HG03520 (cell line): ENCODE results near the gene USP49.
"Not testable (repeated sequence)": the region's sequence is repeated elsewhere in the genome, so short reads cannot be mapped to it uniquely, and the experiment has no call there.

Experiments
- ATAC-seq: cut with Tn5 transposase; IDR thresholded peaks from one replicate; pipeline ENCODE4 v1.9.1; 2021; ENCODE audit warnings: mild to moderate bottlenecking, moderate library complexity; ENCODE audit not compliant: unreplicated experiment

USP49 gene

GRCh38 chr6:41895300-41896233 lies at the start of gene USP49:
TSS of gene USP49 (minus strand) at chr6:41895375. CDS start at chr6:41806983, 88,392 bp downstream.
- peak; percentile 72 for ATAC-seq

DNA sequence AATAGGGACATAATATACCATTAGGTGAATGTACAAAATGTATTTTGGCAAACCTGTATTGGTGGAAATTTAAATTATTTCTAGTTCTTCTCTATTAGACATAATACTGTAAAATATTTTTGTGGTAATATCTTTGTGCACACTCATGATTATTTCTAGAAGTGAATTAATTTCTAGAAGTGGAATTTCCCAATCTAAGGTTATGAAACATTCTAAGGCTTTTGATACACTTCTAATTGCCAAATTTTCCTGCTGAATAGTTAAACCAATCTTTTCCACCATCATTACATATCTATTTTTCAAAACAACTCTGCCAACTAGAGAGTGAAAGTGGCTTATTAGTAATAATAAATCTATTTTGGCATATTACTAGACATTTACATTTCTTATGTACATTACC lies 48.3 kb upstream of the USP49 start:
- ATAC-seq = no peak

DNA sequence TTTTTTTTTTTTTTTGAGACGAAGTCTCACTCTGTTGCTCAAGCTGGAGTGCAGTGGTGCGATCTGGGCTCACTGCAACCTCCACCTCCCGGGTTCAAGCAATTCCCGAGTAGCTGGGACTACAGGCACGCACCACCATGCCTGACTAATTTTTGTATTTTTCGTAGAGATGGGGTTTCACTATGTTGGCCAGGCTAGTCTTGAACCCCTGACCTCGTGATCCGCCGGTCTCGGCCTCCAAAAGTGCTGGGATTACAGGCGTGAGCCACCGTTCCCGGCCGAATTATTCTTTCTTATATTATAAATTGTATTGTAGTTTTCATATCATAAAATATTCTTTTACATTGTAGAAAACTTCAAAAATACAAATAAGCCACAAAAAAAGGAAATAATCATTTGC lies 47.7 kb upstream of the USP49 start:
- ATAC-seq = not testable (repeated sequence)

DNA sequence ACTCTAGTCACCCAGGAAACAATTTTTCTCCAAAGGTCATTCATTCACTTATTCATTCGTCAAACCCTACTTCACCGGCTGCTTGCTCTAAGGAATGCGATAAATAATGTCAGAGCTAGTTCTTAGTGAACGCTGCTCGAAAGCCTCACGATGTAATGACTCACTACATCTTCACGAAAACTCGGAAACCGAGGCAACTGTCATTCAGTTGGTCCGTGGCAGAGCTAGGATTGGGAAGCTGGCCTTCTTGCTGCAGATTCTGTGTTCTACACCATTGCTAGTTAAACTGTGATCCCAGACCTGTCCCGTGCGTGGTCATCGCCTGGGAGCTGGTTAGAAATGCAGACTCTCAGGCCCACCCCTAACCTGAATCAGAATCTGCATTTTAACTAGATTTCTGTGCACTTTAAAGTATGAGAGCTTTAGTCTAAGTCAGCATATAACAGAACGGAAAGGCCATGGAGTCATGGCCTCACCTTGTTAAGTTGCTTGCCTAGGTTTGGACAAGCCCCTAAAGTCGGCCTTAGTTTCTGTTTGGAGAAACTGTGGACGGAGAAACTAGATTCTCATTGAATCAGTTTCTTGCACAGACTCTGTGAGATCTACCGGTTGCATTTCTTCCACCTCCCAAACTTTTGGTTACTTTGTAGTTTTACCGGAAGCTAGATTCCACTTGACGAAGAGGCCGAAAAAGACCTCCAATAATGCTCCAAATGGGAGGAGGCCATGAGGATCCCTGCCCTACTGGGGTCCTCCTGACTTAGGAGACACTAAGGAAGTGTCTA lies 47.1 kb upstream of the USP49 start:
- ATAC-seq = no peak

DNA sequence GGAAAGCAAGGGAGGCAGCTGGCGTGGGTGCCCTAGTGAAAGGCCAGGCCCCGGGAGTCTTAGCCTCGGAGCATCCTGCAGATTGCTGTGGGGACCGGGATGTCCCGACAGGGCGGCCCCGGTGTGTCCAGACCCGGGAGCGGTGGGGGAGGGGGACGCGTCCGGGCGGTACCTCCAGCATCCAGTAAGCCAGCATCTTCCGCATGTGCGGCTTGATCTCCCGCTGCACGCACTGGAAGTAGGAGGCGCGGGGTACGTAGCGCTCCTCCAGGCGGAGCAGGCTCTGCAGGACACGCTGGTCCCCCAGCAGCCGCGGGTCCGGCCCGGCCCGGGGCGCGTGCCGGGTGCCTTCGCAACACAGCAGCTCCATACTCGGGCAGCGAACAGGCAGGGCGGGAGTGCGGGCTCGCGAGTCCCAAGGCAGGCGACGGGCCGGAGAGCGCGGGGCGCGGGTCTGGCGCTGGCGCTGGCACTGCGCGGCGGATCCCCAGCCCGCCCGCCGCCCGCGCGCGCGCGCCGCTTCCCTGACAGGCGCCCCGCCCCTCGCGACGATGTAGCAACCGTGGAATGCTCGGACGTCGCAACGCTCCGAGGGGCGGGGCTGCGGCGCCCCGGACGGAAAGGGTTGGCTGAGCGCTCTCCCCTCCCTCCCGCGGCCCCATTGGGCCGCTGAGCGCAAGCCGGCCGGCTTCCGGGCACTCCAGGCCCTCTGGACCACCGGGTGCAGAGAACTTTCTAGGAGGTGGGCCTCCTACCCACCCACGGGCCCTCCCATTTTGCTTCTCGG lies 46.3 kb upstream of the USP49 start, which contains the start of gene CCND3:
Gene CCND3, minus strand, starts transcription at position 529 of the 787 bp plus-strand sequence. Its CDS starts 159 bp downstream, at position 370.
- ATAC-seq = peak; percentile 91

- ATAC-seq = no peak
Observed at GRCh38 chr6:41940759-41941279, 45.6 kb upstream of the USP49 start.

DNA sequence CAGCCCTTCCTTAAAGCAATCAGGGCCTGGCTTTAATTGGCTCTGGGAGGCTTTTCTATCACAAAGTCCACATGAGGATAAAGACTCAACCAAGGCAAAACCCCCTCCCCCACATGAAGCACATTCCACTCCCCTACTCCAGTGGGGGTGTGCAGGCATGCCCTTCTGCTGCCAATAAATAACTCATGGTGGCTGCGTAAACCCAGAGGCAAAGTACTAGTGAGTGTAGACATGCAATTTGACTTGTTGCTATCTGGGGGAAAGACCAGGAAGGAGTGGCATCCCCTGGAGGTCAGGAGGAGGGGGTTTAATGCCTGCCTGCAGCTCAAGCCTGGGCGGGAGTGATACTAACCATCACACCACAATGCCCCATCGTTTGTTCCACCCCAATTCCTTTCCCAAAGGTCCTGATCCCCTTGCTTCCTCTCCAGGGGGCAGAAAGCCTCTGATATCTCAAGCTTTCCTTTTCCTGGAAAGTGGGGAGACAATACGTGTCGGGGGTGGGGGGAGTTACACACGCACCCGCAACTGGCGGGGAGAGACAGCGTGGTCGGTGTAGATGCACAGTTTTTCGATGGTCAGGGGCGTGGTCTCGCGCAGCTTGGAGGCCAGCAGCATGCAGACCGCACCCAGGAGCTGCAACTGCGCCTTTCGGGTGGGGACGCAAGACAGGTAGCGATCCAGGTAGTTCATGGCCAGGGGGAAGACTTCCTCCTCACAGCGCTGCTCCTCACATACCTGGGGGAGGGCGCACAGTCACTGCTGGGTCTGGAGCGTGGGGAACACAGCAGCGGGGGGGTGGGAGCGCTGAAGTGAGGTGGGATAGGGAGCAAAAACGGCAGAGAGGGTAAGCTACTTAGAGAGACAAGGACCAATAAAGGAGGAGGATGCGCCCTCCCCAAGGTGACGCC lies 44.9 kb upstream of the USP49 start:
- ATAC-seq = no peak

DNA sequence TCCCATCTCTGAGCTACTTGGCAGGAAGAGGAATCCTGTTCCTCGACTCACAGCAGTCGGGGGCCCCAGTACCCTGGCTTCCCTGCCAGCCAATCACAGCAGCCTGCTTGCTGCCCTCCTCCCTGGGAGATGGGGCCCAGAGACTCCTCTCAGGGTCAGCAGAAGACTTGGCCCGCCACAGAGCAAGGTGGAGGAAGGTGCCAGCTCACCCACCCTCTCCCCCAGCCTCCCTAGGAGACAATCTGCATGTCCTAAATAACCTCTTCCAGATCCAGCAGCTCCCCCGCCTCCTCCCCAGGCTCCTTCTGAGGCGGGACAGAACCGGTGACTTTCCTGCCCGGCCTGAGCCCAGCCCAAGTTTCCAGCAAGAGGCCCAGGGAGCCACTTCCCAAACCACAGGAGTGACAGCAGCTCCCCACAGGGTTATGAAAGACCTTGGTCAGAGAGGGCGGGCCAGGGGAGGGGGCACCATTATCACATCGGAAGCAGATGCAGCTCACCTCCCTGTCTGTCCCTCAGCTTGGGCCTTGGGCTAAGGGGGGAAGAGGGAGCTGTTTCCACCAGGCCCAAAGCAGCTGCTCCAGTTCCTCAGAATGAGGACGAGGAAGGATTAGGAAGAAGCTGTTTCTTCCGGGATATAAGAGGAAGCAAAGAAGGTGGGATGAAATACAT lies 44.1 kb upstream of the USP49 start:
- ATAC-seq = no peak

DNA sequence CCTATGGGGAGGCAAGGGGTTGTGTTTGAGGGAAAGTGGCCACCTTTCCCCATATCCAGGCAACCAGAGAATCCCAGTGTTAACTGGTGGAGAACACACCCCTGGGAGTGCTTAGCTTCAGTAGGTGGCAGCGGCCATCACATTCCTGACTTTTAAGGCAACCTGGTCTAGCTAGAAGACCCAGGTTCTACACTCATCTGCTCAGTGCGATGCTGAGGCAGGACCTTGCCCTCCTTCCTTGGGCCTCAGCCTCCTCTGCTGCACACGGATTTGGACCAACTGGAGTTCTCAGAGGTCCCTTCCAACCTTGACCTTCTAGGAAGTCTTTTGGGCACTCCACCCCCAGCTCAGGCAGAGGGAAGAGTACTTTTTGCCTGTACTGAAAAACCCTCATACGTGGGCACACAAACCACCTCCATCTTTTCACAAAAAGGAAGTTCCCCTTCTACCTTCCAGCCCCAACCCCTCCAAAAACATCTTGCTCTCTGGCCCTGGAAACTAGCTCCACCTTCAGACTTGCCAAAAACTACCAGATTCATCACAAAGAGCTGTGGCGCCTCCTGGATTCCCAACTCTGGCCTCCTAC lies 43.5 kb upstream of the USP49 start:
- ATAC-seq = no peak

GRCh38 chr6:41937861-41938574 lies 42.8 kb upstream of the USP49 start:
- no peak for ATAC-seq

DNA sequence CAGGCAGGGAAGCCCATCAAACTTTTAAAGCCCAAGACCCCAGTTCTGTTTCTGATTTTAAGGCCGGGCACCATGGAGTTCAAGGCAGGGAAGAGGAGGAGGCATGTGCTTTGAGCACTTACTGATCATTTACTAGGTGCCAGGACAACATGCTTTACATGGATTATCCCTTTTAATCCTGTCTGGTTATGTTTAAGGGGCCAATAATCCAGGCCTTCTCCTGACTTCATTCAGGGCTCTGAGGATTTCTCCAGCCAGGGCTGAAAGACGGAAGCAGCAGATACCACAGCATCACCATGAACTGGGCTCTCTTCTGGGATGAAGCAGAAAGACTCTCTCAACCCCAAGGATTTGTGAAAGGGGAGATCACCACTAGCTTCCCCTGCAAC lies 42.3 kb upstream of the USP49 start:
- ATAC-seq = no peak

DNA sequence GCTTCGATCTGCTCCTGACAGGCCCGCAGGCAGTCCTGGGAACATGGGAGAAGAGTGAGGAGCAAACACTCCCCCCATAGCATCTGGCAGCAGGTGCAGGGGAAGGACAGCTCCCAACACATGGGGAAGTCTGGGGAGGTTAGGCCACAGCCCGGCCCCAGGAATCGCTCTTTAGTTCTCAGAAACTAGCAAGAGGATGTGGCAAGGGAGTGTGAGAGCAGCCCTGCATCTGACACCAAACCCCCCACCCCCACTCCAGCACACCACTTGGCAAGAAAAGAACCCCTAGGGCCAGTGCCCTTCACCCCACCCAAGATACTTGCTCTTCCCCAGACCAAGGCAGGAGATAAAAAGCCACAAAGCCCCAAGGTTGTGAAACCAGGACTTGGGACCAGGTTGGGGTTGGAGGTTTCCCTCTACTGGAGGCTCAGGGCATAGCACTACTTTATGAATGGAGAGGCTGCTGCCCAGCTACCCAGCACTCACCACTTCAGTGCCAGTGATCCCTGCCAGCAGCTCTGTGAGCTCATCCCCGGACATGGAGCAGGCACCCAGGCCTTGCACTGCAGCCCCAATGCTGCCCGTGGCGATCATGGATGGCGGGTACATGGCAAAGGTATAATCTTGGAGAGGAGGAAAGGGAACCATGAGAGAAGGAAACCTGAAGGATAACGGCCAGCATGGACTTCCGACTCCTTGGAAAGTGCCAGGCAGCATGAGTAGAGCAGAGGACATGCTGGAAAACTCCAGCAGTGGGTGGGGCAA lies 41.1 kb upstream of the USP49 start:
- peak; percentile 47 for ATAC-seq

DNA sequence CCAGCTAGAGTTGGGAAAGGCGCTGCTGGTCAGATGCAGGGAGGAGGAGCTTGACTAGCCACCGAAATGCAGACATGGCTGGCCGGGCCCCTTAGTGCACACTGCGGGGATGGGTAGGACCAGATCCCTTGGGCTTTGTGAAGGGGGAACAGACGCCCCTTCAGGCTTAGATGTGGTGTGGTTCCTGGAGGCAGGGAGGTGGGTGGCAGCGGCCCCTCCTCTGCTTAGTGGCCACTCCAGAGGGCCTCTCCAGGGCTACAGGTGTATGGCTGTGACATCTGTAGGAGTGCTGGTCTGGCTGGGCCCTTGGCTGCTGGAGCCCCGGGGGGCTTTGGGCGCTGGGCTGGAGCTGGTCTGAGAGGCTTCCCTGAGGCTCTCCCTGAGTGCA lies 40.5 kb upstream of the USP49 start:
- ATAC-seq = no peak

DNA sequence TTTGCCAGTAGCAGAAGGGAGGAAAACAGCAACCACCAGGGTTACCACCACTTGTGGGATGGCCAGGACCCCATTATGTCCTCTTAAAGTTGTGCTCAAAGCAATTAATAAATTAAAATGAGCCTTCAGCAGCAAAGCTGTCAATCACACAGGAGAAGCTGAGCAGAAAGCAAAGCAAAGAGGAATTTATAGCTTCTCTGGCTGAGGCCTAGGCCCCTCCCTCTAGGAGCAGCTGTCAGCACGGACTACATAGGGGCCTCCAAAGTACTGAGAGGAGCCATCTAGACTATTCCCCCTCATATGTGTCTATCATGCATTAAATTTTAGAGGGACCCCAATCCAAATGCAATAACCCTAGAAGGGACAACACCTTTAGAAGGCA lies 40.0 kb upstream of the USP49 start:
- no peak for ATAC-seq

GRCh38 chr6:41934278-41935192 lies 39.4 kb upstream of the USP49 start:
- no peak for ATAC-seq

- ATAC-seq = no peak
Observed at GRCh38 chr6:41932378-41932777, 37.2 kb upstream of the USP49 start.
